G401.6 (cell line): ENCODE measurements around the gene OR1K1.
"Not testable (repeated sequence)": the region's sequence is repeated elsewhere in the genome, so short reads cannot be mapped to it uniquely, and the experiment has no call there.

ENCODE experiments used
- FAIRE-seq: peaks from 2 replicates; lab custom pipeline; 2012; peaks lifted over from hg19 to GRCh38; lab: Jason Lieb, UNC

The OR1K1 gene

GRCh38 chr9:122812736-122813135 is 12.8 kb downstream of the OR1K1 start:
- no peak for FAIRE-seq

- no peak for FAIRE-seq
Observed at GRCh38 chr9:122814545-122814944, 14.6 kb downstream of the OR1K1 start.

GRCh38 chr9:122815544-122815943 is 15.6 kb downstream of the OR1K1 start:
- FAIRE-seq: no peak

GRCh38 chr9:122816163-122816867 is 16.4 kb downstream of the OR1K1 start:
- FAIRE-seq: no peak

- no peak for FAIRE-seq
Observed at GRCh38 chr9:122819326-122819725, 19.4 kb downstream of the OR1K1 start.

- FAIRE-seq: no peak
Observed at GRCh38 chr9:122819791-122820489, 20.0 kb downstream of the OR1K1 start.

- no peak for FAIRE-seq
Observed at GRCh38 chr9:122820490-122820845, 20.5 kb downstream of the OR1K1 start.

GRCh38 chr9:122821278-122821943 is 21.5 kb downstream of the OR1K1 start:
- FAIRE-seq: no peak

- FAIRE-seq: no peak
Observed at GRCh38 chr9:122822056-122822455, 22.1 kb downstream of the OR1K1 start.

- no peak for FAIRE-seq
Observed at GRCh38 chr9:122822938-122823337, 23.0 kb downstream of the OR1K1 start.

GRCh38 chr9:122827761-122828093 is 27.8 kb downstream of the OR1K1 start:
- FAIRE-seq: no peak

- FAIRE-seq: not testable (repeated sequence)
Observed at GRCh38 chr9:122828965-122829284, 29.0 kb downstream of the OR1K1 start.

- FAIRE-seq: no peak
Observed at GRCh38 chr9:122832194-122832593, 32.3 kb downstream of the OR1K1 start.

- FAIRE-seq: no peak
Observed at GRCh38 chr9:122835313-122835731, 35.4 kb downstream of the OR1K1 start.

- FAIRE-seq: no peak
Observed at GRCh38 chr9:122837266-122837850, 37.4 kb downstream of the OR1K1 start.

- not testable (repeated sequence) for FAIRE-seq
Observed at GRCh38 chr9:122838441-122838840, 38.5 kb downstream of the OR1K1 start.

GRCh38 chr9:122841501-122841900 is 41.6 kb downstream of the OR1K1 start:
- no peak for FAIRE-seq

- no peak for FAIRE-seq
Observed at GRCh38 chr9:122844137-122844536, 44.2 kb downstream of the OR1K1 start.

- no peak for FAIRE-seq
Observed at GRCh38 chr9:122845116-122845515, 45.2 kb downstream of the OR1K1 start.

GRCh38 chr9:122846371-122846940 is 46.5 kb downstream of the OR1K1 start:
- no peak for FAIRE-seq

GRCh38 chr9:122848256-122848943 is 48.5 kb downstream of the OR1K1 start:
- no peak for FAIRE-seq
